Hepatocyte (in vitro differentiated cells): Measurements from ENCODE around the gene RTN4RL1. TPM values are rescaled to one million over a fixed set of nuclear protein-coding genes. Genes with fewer than 3 reads are reported as not detected.
A peak's percentile ranks its signal among the peaks of the same experiment; 100 is the strongest.

Experiments used
- DNase-seq: peaks from one replicate; pipeline ENCODE4 v3.0.0-alpha.2; 2016; ENCODE audit warnings: low spot score
- H2AFZ ChIP-seq: fragments of 200-600 bp; sonication (generic); 2 replicates; pipeline ENCODE4 v1.6.0; 2016; ENCODE audit warnings: antibody characterized with exemption, mild to moderate bottlenecking
- H3K27ac ChIP-seq: fragments of 200-600 bp; sonication (generic); 2 replicates; pipeline ENCODE4 v1.5.1; 2016; ENCODE audit warnings: mild to moderate bottlenecking
- H3K27me3 ChIP-seq: fragments of 200-600 bp; sonication (generic); 2 replicates; pipeline ENCODE4 v1.6.1; 2016
- H3K36me3 ChIP-seq: fragments of 200-600 bp; sonication (generic); replicated peaks from 2 replicates; pipeline ENCODE4 v1.5.1; 2016; ENCODE audit warnings: low read depth; ENCODE audit not compliant: insufficient read depth
- H3K4me1 ChIP-seq: fragments of 200-600 bp; sonication (generic); 2 replicates; pipeline ENCODE4 v1.5.1; 2016; ENCODE audit warnings: mild to moderate bottlenecking, moderate library complexity; ENCODE audit not compliant: insufficient read depth
- H3K4me2 ChIP-seq: fragments of 200-600 bp; sonication (generic); 2 replicates; pipeline ENCODE4 v1.6.0; 2016
- H3K4me3 ChIP-seq: fragments of 200-600 bp; sonication (generic); 2 replicates; pipeline ENCODE4 v1.5.1; 2016; ENCODE audit warnings: mild to moderate bottlenecking
- H3K79me2 ChIP-seq: fragments of 200-600 bp; sonication (generic); 2 replicates; pipeline ENCODE4 v1.6.0; 2017; ENCODE audit warnings: mild to moderate bottlenecking
- H3K9me2 ChIP-seq: fragments of 200-600 bp; sonication (generic); replicated peaks from 2 replicates; pipeline ENCODE4 v1.6.0; 2017; ENCODE audit warnings: mild to moderate bottlenecking; ENCODE audit not compliant: insufficient read depth
- H3K9me3 ChIP-seq: fragments of 200-600 bp; sonication (generic); 2 replicates; pipeline ENCODE4 v1.5.1; 2016; ENCODE audit warnings: low read depth, mild to moderate bottlenecking
- H4K20me1 ChIP-seq: fragments of 200-600 bp; sonication (generic); 2 replicates; pipeline ENCODE4 v1.6.0; 2016; ENCODE audit warnings: mild to moderate bottlenecking; ENCODE audit not compliant: insufficient read depth, poor library complexity, severe bottlenecking
- EZH2 ChIP-seq: fragments of 200-600 bp; sonication (generic); IDR thresholded peaks from 2 replicates; pipeline ENCODE4 v1.6.1; 2016; ENCODE audit warnings: antibody characterized with exemption, mild to moderate bottlenecking, borderline replicate concordance
- EZH2phosphoT487 ChIP-seq: fragments of 200-600 bp; sonication (generic); IDR thresholded peaks from one replicate; pipeline ENCODE4 v1.6.1; 2018; ENCODE audit warnings: antibody characterized with exemption, mild to moderate bottlenecking, low read depth, moderate library complexity; ENCODE audit not compliant: unreplicated experiment, severe bottlenecking
- whole genome bisulfite sequencing: methylation state at CpG from one replicate; pipeline ENCODE4 v1.1.6; 2016; ENCODE audit warnings: low lambda C conversion rate; ENCODE audit errors: missing lambda C conversion rate; 5-methylcytosine and 5-hydroxymethylcytosine counted together
- polyA plus RNA-seq: library from polyadenylated mRNA; unstranded; fragments of >200 nt; fragmentation: Nextera tagmentation; extraction: Ambion mirVana; gene quantifications from 2 replicates; pipeline ENCODE4 v1.2.1, GENCODE V29; 2016
- total RNA-seq: library from RNA; depleted of rRNA; stranded (reverse); fragments of >200 nt; gene quantifications from 2 replicates; pipeline ENCODE4 v1.2.3, GENCODE V29; 2014
- TF ChIP-seq, protein P1 (sequence below): fragments of 200-600 bp; sonication (generic); IDR thresholded peaks from 2 replicates; pipeline ENCODE4 v1.5.1; 2016; ENCODE audit warnings: antibody characterized with exemption, mild to moderate bottlenecking; ENCODE audit not compliant: poor library complexity

The RTN4RL1 gene
- total and polyA plus RNA-seq, 2 experiments from 2014 or later, result 0.53 to 1.4 TPM

DNA sequence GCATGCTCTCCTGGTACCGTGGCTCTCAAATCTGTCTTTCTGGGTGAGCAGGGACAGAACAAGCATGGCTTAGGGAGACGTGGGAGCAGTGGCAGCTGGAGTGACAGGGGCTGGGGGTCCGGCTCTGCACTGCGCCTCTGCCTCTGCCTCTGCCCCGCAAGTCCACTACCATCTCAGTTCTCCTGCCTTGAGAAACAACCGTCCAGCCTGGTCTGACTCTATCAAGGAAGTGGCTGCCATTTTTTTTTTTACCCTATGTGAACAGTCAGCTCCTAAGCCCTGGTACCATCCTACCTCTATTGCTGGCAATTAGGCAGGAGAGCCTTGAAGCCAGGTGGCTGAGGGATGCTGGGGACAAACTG, 45.9 kb upstream of the RTN4RL1 start:
- Histone ChIP-seq H3K79me2 (no peaks in the 10 kb centered on the region), H3K27ac (peak overlapping the region; percentile 64), H3K9me3 (no peaks in the 10 kb centered on the region), H2AFZ (no peak overlapping the region), H3K4me2 (no peak overlapping the region), H3K27me3 (no peaks in the 10 kb centered on the region), H3K4me3 (no peak overlapping the region), H3K4me1 (peaks cover 45% of the 10 kb centered on the region), H4K20me1 (no peaks in the 10 kb centered on the region), H3K36me3 (no peaks in the 10 kb centered on the region), H3K9me2 (no peaks in the 10 kb centered on the region)
- TF ChIP-seq EZH2, result no peak
- TF ChIP-seq, protein P1, sequence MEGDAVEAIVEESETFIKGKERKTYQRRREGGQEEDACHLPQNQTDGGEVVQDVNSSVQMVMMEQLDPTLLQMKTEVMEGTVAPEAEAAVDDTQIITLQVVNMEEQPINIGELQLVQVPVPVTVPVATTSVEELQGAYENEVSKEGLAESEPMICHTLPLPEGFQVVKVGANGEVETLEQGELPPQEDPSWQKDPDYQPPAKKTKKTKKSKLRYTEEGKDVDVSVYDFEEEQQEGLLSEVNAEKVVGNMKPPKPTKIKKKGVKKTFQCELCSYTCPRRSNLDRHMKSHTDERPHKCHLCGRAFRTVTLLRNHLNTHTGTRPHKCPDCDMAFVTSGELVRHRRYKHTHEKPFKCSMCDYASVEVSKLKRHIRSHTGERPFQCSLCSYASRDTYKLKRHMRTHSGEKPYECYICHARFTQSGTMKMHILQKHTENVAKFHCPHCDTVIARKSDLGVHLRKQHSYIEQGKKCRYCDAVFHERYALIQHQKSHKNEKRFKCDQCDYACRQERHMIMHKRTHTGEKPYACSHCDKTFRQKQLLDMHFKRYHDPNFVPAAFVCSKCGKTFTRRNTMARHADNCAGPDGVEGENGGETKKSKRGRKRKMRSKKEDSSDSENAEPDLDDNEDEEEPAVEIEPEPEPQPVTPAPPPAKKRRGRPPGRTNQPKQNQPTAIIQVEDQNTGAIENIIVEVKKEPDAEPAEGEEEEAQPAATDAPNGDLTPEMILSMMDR, result no peak
- TF ChIP-seq EZH2phosphoT487, result no peak
- DNase-seq, result no peak
- 88% methylated on average over 6 of the region's 6 CpGs for WGBS

DNA sequence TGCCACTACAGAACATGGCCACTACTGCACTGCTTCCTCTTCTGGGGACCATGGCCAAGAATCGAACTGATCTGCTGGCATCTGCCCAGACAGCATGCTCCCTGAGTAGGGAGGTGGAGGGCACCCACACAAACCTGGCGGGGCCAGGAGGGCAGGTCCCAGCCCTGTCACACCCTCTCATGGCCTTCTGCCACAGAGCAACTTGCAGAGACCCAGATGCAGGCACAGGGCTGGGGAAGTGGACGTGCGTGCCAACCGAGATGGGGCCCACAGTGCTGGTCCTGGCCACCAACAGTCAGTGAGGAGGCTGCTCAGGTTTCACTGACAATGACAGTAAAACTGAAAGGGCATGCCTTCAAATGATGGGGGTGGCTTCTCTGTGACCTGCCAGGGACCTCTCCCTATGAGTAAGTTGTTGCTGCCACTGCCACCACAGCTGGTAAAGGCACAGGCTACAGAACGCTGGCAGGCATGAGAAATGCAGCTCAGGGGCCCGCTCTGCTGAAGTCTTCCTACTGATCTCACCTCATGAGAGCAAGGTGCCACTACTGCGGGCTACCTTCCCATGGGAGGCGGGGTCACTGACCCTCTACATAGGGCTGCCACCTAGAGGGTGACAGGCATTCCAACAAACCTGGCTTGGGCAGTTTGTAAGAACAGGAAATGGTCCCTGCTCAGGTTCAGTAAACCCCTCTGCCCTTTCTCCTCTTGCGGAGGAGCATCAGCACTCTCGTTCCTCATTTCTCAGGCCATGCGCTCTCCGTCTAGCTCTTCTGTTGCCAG, 45.3 kb upstream of the RTN4RL1 start:
- Histone ChIP-seq H3K4me3 (no peak overlapping the region), H2AFZ (no peak overlapping the region), H3K27me3 (no peaks in the 10 kb centered on the region), H3K4me1 (peaks cover 46% of the 10 kb centered on the region), H3K4me2 (no peak overlapping the region), H3K79me2 (no peaks in the 10 kb centered on the region), H4K20me1 (no peaks in the 10 kb centered on the region), H3K36me3 (no peaks in the 10 kb centered on the region), H3K9me3 (no peaks in the 10 kb centered on the region), H3K27ac (no peak overlapping the region), H3K9me2 (no peaks in the 10 kb centered on the region)
- WGBS, result 95% methylated on average over 13 of the region's 13 CpGs
- no peak for DNase-seq
- no peak for TF ChIP-seq EZH2phosphoT487
- TF ChIP-seq, protein P1, result no peak

DNA sequence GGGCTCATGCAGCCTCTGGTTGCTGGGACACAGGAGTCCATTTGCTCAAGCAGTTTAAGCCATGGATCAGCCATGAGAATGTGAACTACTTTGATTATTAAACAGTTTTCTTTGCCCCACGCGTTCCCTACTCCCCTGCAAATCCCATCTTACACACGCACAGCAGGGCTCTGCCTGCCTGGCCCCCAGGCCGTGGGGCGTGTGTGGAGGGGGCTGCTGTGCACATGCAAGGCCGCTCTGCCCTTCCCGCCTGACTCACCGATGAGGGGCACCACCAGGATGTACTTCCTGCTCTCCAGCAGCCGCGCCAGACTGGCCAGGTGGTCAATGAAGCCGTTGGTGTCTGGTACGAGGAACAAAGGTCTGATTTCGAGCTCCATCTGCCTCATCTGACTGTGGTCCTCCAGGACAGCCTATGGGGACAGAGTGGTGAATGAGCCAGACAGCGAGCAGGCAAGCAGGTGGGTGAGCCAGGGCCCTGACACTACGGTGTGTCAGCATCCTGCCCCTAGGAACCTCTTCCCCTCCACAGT, 43.5 kb upstream of the RTN4RL1 start:
- TF ChIP-seq EZH2phosphoT487 (no peak), EZH2 (no peak)
- TF ChIP-seq, protein P1, result no peak
- no peak overlapping the region for H3K4me3 ChIP-seq
- 57% methylated on average over 15 of the region's 15 CpGs for WGBS
- no peaks in the 10 kb centered on the region for H3K79me2 ChIP-seq
- no peak overlapping the region for H3K4me2 ChIP-seq
- H4K20me1 ChIP-seq, result no peaks in the 10 kb centered on the region
- peak; percentile 55 for DNase-seq
- no peaks in the 10 kb centered on the region for H3K9me3 ChIP-seq
- H3K36me3 ChIP-seq, result no peaks in the 10 kb centered on the region
- peak overlapping the region; percentile 94 for H3K27ac ChIP-seq
- peaks cover 43% of the 10 kb centered on the region for H3K4me1 ChIP-seq
- H3K9me2 ChIP-seq, result no peaks in the 10 kb centered on the region
- no peaks in the 10 kb centered on the region for H3K27me3 ChIP-seq
- no peak overlapping the region for H2AFZ ChIP-seq
